GM23248 (cell line): ENCODE data around the gene TTC4. TPM values are rescaled to one million over a fixed set of nuclear protein-coding genes. Genes with fewer than 3 reads are reported as not detected.

Experiments used
- DNase-seq: peaks from one replicate; pipeline ENCODE4 v3.0.0-alpha.2; 2015
- H2AFZ ChIP-seq: fragments of 200-600 bp; sonication (generic); 2 replicates; pipeline ENCODE4 v1.6.1; 2016; ENCODE audit warnings: antibody characterized with exemption
- H3F3A ChIP-seq: fragments of 200-600 bp; sonication (generic); 2 replicates; pipeline ENCODE4 v1.6.1; 2016; ENCODE audit warnings: mild to moderate bottlenecking, antibody characterized with exemption, mixed run types; ENCODE audit not compliant: insufficient read depth
- H3K27ac ChIP-seq: fragments of 200-600 bp; sonication (generic); 2 replicates; pipeline ENCODE4 v1.5.1; 2016; ENCODE audit warnings: mild to moderate bottlenecking
- H3K27me3 ChIP-seq: fragments of 200-600 bp; sonication (generic); replicated peaks from 2 replicates; pipeline ENCODE4 v1.6.1; 2016; ENCODE audit warnings: mild to moderate bottlenecking; ENCODE audit not compliant: insufficient read depth
- H3K36me3 ChIP-seq: fragments of 200-600 bp; sonication (generic); 2 replicates; pipeline ENCODE4 v1.6.1; 2016; ENCODE audit warnings: low read depth, mild to moderate bottlenecking
- H3K4me1 ChIP-seq: fragments of 200-600 bp; sonication (generic); 2 replicates; pipeline ENCODE4 v1.6.1; 2016; ENCODE audit warnings: mild to moderate bottlenecking; ENCODE audit not compliant: insufficient read depth
- H3K4me2 ChIP-seq: fragments of 200-600 bp; sonication (generic); one replicate; pipeline ENCODE4 v1.6.1; 2016; ENCODE audit warnings: mild to moderate bottlenecking; ENCODE audit not compliant: unreplicated experiment
- H3K4me3 ChIP-seq: fragments of 200-600 bp; sonication (generic); 2 replicates; pipeline ENCODE4 v1.5.1; 2016; ENCODE audit warnings: mild to moderate bottlenecking
- H3K79me2 ChIP-seq: fragments of 200-600 bp; sonication (generic); 2 replicates; pipeline ENCODE4 v1.6.1; 2016; ENCODE audit warnings: mild to moderate bottlenecking; ENCODE audit not compliant: insufficient read depth
- H3K9ac ChIP-seq: fragments of 200-600 bp; sonication (generic); 2 replicates; pipeline ENCODE4 v1.6.1; 2016; ENCODE audit warnings: mild to moderate bottlenecking
- H3K9me2 ChIP-seq: fragments of 200-600 bp; sonication (generic); 2 replicates; pipeline ENCODE4 v1.6.1; 2016; ENCODE audit warnings: mixed run types, mild to moderate bottlenecking, moderate library complexity; ENCODE audit not compliant: insufficient read depth
- H3K9me3 ChIP-seq: fragments of 200-600 bp; sonication (generic); one replicate; pipeline ENCODE4 v1.6.1; 2017; ENCODE audit warnings: low read depth
- H4K20me1 ChIP-seq: fragments of 200-600 bp; sonication (generic); 2 replicates; pipeline ENCODE4 v1.6.0; 2016; ENCODE audit not compliant: insufficient read depth
- EZH2 ChIP-seq: fragments of 200-600 bp; sonication (generic); IDR thresholded peaks from 2 replicates; pipeline ENCODE4 v1.6.1; 2018; ENCODE audit warnings: antibody characterized with exemption, mild to moderate bottlenecking; ENCODE audit not compliant: insufficient read depth, poor library complexity, severe bottlenecking
- EZH2phosphoT487 ChIP-seq: fragments of 200-600 bp; sonication (generic); IDR thresholded peaks from 2 replicates; pipeline ENCODE4 v1.6.1; 2018; ENCODE audit warnings: antibody characterized with exemption, moderate library complexity, mild to moderate bottlenecking, low read depth; ENCODE audit not compliant: insufficient read depth
- WGBS, 2 experiments: methylation state at CpG; one replicate each; pipeline ENCODE4 v1.1.6; 2015 to 2017; ENCODE audit warnings: low lambda C conversion rate in 2 of 2, low coverage in 1 of 2; ENCODE audit errors: missing lambda C conversion rate in 2 of 2; 5-methylcytosine and 5-hydroxymethylcytosine counted together
- in situ Hi-C: fragments of 300-500 bp; cut with MboI; formaldehyde crosslinking; loops from 2 replicates; pipeline ENCODE4 v1.15.0; 2020
- polyA plus RNA-seq: library from polyadenylated mRNA; unstranded; fragments of >200 nt; fragmentation: Nextera tagmentation; extraction: Ambion mirVana; gene quantifications from 2 replicates; pipeline ENCODE4 v1.2.1, GENCODE V29; 2016
- total RNA-seq: library from RNA; depleted of rRNA; stranded (reverse); fragments of >200 nt; shearing (Covaris generic); gene quantifications from 2 replicates; pipeline ENCODE4 v1.2.3, GENCODE V29; 2014

Gene TTC4
- total and polyA plus RNA-seq, 2 experiments from 2014 or later: 24.2 to 27.1 TPM

- H2AFZ ChIP-seq: no peak overlapping the region
- H3K79me2 ChIP-seq: no peaks in the 10 kb centered on the region
- H3K4me3 ChIP-seq: no peak overlapping the region
- no peaks in the 10 kb centered on the region for H3F3A ChIP-seq
- H3K9me3 ChIP-seq: no peaks in the 10 kb centered on the region
- in situ Hi-C loops: no loop called here
- no peak overlapping the region for H3K27ac ChIP-seq
- no peak for TF ChIP-seq EZH2
- no peak for TF ChIP-seq EZH2phosphoT487
- no peaks in the 10 kb centered on the region for H3K27me3 ChIP-seq
- H3K9ac ChIP-seq: no peak overlapping the region
- no peaks in the 10 kb centered on the region for H3K36me3 ChIP-seq
- H3K9me2 ChIP-seq: no peaks in the 10 kb centered on the region
- 88 to 92% methylated on average over 12 to 15 of the region's 15 CpGs for WGBS, 2 experiments
- H3K4me1 ChIP-seq: no peaks in the 10 kb centered on the region
- no peak for DNase-seq
- H3K4me2 ChIP-seq: no peak overlapping the region
- H4K20me1 ChIP-seq: no peaks in the 10 kb centered on the region
These were observed 20.4 kb upstream of the TTC4 start for GRCh38 chr1:54695221-54695620.

DNA sequence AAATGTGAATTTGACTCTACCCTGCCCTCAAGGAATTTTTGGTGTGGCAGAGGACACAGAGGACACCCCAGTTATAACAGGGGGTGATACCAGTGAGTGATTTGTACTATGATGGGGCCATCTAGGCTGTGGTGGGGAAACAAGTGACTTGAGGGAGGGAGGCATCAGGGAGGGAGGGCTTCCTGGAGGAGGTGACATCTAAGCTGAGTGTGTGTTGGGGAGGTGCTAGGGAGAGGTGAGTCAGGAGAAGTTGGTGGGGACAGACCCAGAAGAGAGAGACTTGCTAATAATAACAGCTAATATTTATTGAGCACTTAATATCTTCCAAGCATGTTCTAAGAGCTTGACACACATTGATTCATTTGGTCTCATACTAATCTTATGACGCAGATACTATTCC, 19.9 kb upstream of the TTC4 start:
- TF ChIP-seq EZH2phosphoT487 (no peak), EZH2 (no peak)
- Histone ChIP-seq H3K27ac (no peak overlapping the region), H3K4me1 (no peaks in the 10 kb centered on the region), H3K4me3 (no peak overlapping the region), H3K4me2 (no peak overlapping the region), H3F3A (no peaks in the 10 kb centered on the region), H3K27me3 (no peaks in the 10 kb centered on the region), H3K9me3 (no peaks in the 10 kb centered on the region), H3K79me2 (no peaks in the 10 kb centered on the region), H2AFZ (no peak overlapping the region), H4K20me1 (no peaks in the 10 kb centered on the region), H3K36me3 (no peaks in the 10 kb centered on the region), H3K9ac (no peak overlapping the region), H3K9me2 (no peaks in the 10 kb centered on the region)
- no peak for DNase-seq
- in situ Hi-C loops: no loop called here
- WGBS, 2 experiments: 91 to 93% methylated on average over 1 of the region's 1 CpG

GRCh38 chr1:54696262-54696661, 19.4 kb upstream of the TTC4 start:
- Histone ChIP-seq H3K27me3 (no peaks in the 10 kb centered on the region), H3K9me3 (no peaks in the 10 kb centered on the region), H3K4me3 (no peak overlapping the region), H3K36me3 (no peaks in the 10 kb centered on the region), H2AFZ (no peak overlapping the region), H3F3A (no peaks in the 10 kb centered on the region), H3K27ac (no peak overlapping the region), H3K79me2 (no peaks in the 10 kb centered on the region), H3K4me1 (no peaks in the 10 kb centered on the region), H3K4me2 (no peak overlapping the region), H4K20me1 (no peaks in the 10 kb centered on the region), H3K9me2 (no peaks in the 10 kb centered on the region), H3K9ac (no peak overlapping the region)
- WGBS, 2 experiments: 67 to 70% methylated on average over 3 of the region's 3 CpGs
- TF ChIP-seq EZH2: no peak
- TF ChIP-seq EZH2phosphoT487: no peak
- no peak for DNase-seq
- in situ Hi-C loops: no loop called here

DNA sequence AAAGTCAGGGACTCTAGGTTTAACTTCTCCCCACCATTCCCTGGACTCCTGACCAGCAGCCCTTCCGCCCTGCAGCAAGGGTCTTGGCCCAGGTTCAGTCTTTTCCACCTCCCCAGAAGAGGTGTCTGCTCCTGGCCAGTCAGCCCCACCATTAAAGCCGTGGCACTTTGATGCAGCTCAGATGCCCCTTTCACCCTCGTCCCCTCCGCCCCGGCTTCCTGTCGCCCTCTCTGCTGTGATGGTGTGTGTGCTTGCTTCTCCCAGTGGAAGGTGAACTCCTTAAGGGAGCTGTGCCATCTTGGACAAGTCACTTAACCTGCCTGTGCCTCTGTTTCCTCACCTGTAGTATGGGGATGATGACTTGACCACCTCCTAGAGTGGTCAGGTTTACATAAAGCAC, 17.8 kb upstream of the TTC4 start:
- Histone ChIP-seq H3K36me3 (no peaks in the 10 kb centered on the region), H3K4me1 (no peaks in the 10 kb centered on the region), H3K9me3 (no peaks in the 10 kb centered on the region), H4K20me1 (no peaks in the 10 kb centered on the region), H3K27ac (no peak overlapping the region), H3K4me2 (no peak overlapping the region), H3F3A (no peaks in the 10 kb centered on the region), H3K79me2 (no peaks in the 10 kb centered on the region), H3K9ac (no peak overlapping the region), H3K27me3 (peaks cover under 1% of the 10 kb centered on the region; the same call in 1 of the 2 replicates), H3K4me3 (no peak overlapping the region), H2AFZ (no peak overlapping the region), H3K9me2 (no peaks in the 10 kb centered on the region)
- in situ Hi-C loops: no loop called here
- 69 to 75% methylated on average over 6 of the region's 6 CpGs for WGBS, 2 experiments
- TF ChIP-seq EZH2phosphoT487 (no peak), EZH2 (no peak)
- DNase-seq: no peak

DNA sequence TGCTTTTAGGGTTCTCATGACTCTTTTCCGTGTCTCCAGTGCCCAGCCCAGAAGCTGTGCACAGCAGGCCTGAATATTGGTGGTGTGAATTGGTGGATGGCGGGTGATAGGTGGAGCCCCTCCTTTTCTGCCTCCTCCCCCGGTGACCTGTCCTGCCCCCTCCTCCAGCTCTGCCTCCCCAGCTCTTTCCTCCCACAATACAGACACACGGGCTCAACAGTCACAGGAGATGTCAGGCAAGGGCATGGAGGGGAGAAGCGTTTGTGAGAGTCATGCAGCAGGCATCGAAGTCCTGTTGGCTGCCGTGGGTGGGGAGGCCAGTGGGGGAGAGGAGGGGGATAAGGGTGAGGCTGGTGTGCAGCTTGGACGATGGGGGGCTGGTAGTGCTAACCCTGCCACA, 17.3 kb upstream of the TTC4 start:
- H2AFZ ChIP-seq: no peak overlapping the region
- no peak overlapping the region for H3K4me3 ChIP-seq
- H3K4me1 ChIP-seq: no peaks in the 10 kb centered on the region
- H3K4me2 ChIP-seq: no peak overlapping the region
- in situ Hi-C loops: no loop called here
- H3K27ac ChIP-seq: no peak overlapping the region
- H3K79me2 ChIP-seq: no peaks in the 10 kb centered on the region
- no peaks in the 10 kb centered on the region for H3K9me2 ChIP-seq
- H3K27me3 ChIP-seq: peaks cover 2% of the 10 kb centered on the region; the same call in 1 of the 2 replicates
- H3K9me3 ChIP-seq: no peaks in the 10 kb centered on the region
- no peak overlapping the region for H3K9ac ChIP-seq
- no peak for TF ChIP-seq EZH2
- no peaks in the 10 kb centered on the region for H3K36me3 ChIP-seq
- WGBS, 2 experiments: 37 to 46% methylated on average over 4 to 8 of the region's 8 CpGs
- no peak for DNase-seq
- no peaks in the 10 kb centered on the region for H3F3A ChIP-seq
- no peaks in the 10 kb centered on the region for H4K20me1 ChIP-seq
